ENCODE measurements around the gene C10orf62.
"Not testable (repeated sequence)": the region's sequence is repeated elsewhere in the genome, so short reads cannot be mapped to it uniquely, and the experiment has no call there.

Gene C10orf62

GRCh38 chr10:97562329-97562728 is 27.2 kb upstream of the C10orf62 start:
- not testable (repeated sequence) for H3K4me3 ChIP-seq (ENCODE audit: low read length)

GRCh38 chr10:97563337-97563736 is 26.2 kb upstream of the C10orf62 start:
- no peak for TF ChIP-seq ZNF274 (IDR thresholded peaks at IDR 0.05; ENCODE audit: low read depth, low read length)

DNA sequence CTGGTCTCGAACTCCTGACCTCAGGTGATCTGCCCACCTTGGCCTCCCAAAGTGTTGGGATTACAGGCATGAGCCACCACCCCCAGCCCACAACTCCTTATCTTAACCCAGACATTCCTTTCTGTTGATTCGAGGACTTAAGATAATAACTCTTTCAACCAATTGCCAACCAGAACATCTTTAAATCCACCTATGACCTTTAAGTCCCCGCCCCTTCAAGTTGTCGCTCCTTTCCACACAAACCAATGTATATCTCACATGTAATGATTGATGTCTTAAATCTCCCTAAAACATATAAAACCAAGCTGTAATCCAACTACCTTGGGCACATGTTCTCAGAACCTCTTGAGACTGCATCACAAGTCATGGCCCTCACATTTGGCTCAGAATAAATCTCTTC is 24.7 kb upstream of the C10orf62 start:
- no peak overlapping the region for H3K4me3 ChIP-seq (ENCODE audit: low read length)
- TF ChIP-seq ZNF274 (IDR thresholded peaks at IDR 0.05; ENCODE audit: low read depth, low read length) = no peak

More at GRCh38 chr10:97563337-97563736, 26.2 kb upstream of the C10orf62 start:
- no peak overlapping the region for H3K4me3 ChIP-seq (ENCODE audit: low read length)

DNA sequence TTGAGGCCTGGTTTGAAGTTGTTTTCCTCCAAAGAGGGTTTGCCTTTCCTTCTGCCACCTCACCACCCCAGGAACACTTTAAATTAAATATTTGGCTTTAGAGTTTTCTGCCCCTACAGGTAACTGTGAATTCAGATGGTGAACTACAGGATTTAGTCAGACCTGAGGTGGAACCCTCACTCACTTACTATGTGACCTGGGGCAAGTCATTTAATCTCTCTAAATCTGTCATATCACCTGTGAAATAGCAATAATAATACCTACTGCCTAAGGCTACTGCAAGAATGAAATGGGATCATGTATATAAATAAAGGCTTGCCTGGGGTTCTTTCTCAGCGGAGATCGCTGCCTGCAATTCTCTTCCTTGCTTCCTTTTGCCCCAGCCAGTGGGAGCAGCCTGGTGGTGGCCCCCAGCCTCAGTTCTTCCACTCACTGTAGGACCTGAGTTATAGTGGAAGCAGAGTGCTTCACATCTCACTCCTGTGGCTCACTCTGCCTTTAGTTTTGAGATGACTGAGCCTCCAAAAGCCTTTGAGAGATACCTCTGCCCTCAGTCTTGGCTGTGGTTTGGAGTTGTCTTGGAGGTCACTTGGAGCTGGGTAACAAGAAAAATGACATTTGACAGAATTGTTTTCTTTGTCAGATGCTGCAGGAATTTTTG is 23.1 kb upstream of the C10orf62 start:
- no peak overlapping the region for H3K4me3 ChIP-seq (ENCODE audit: low read length)

GRCh38 chr10:97567891-97568290 is 21.6 kb upstream of the C10orf62 start:
- no peak for TF ChIP-seq ZNF274 (IDR thresholded peaks at IDR 0.05; ENCODE audit: low read depth, low read length)
- H3K4me3 ChIP-seq (ENCODE audit: low read length) = no peak overlapping the region

More for the DNA sequence above, 23.1 kb upstream of the C10orf62 start:
- no peak for TF ChIP-seq ZNF274 (IDR thresholded peaks at IDR 0.05; ENCODE audit: low read depth, low read length)

DNA sequence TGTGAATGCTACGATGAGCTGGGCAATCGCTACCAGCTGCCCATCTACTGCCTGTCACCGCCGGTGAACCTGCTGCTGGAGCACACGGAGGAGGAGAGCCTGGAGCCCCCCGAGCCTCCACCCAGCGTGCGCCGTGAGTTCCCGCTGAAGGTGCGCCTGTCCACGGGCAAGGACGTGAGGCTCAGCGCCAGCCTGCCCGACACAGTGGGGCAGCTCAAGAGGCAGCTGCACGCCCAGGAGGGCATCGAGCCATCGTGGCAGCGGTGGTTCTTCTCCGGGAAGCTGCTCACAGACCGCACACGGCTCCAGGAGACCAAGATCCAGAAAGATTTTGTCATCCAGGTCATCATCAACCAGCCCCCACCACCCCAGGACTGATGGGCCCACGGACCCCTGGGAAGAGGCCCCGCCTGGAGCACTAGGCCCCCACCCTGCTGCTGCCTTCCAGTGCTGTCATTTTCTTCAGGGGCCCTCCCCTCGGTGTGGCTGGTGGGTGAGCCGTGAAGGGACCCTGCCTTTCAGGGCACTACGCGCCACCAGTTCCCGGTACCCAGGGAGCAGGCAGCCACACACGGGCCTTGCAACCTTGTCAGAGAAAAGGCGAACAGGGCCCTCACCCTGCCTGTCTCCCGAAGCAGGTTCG is 19.3 kb upstream of the C10orf62 start:
- no peak overlapping the region for H3K4me3 ChIP-seq (ENCODE audit: low read length)
- no peak for TF ChIP-seq ZNF274 (IDR thresholded peaks at IDR 0.05; ENCODE audit: low read depth, low read length)

DNA sequence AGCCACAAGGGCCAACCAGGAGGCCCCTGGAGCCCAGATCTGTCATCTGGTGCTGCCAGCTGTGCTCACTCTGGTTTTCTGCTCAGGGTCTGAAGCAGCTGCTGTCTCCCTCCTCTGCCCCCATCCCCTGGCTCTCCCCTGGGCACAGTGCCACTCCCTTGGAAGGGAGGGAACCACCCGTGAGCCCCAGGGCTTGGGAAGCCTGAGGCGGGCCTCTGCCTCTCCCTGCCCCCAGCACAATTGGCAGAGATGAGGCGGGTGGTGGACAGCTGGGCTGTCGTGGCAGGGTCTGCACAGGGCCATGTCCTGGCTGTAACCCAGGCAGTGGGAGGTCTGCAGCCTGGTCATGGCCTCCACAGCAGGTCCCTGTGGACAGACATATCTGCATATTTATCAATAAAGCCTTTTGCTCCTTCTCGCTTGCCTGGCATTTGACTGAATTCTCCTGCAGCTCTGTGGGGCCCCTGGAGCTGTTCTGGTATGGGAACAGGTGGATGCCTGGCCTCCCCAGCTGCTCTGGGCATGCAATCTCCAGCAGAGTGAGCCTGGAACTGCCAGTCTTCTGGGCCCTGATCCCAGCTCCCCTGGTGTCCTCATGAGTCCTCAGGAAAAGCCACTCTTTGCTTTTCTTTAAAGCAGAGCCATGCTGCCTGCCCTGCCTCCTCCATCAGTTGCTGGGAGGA is 18.6 kb upstream of the C10orf62 start:
- no peak overlapping the region for H3K4me3 ChIP-seq (ENCODE audit: low read length)
- no peak for TF ChIP-seq ZNF274 (IDR thresholded peaks at IDR 0.05; ENCODE audit: low read depth, low read length)

GRCh38 chr10:97571622-97572021 is 17.9 kb upstream of the C10orf62 start:
- no peak for TF ChIP-seq ZNF274 (IDR thresholded peaks at IDR 0.05; ENCODE audit: low read depth, low read length)

DNA sequence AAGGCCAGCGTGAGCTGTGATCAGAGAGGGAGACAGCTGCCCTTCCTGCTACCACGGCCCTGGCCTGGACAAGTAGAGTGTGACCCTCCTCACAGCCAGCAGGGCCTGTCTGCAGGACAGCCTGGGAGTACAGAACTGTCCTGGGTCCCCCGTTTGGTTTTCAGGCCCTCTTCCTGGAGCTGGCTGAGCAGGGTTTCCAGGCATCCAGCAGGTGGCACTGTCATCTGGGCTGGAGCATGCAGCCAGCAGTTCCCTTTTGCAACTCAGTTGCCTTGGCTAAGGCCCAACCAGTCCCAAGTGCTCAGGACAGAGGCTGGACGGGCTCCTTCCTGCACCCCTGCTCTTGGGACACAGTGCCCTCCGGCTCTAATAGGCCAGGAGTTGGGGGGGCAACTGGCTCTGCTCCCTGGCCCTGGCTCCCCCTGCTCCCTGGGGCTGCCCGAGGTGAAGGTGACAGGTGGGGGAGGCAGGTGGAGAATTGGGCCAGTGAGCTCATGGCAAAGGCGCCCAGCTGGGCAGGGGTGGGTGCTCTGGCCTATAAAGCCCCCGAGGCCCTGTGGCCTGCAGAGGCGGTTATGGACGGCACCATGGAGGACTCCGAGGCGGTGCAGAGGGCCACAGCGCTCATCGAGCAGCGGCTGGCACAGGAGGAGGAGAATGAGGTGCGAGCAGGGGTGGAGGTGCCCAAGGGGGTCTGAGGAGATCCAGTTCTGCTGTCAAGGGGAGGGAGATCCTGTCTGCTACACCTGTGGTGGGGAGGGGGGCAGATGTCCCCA is 17.1 kb upstream of the C10orf62 start, which contains the start of gene ANKRD2:
Gene ANKRD2, plus strand, starts transcription at position 566 of the 776 bp plus-strand sequence. Its CDS starts 10 bp downstream, at position 576.
- TF ChIP-seq ZNF274 (IDR thresholded peaks at IDR 0.05; ENCODE audit: low read depth, low read length) = no peak
- H3K4me3 ChIP-seq (ENCODE audit: low read length) = no peak within 1 kb of the TSS

More at GRCh38 chr10:97571622-97572021, 17.9 kb upstream of the C10orf62 start:
- no peak overlapping the region for H3K4me3 ChIP-seq (ENCODE audit: low read length)

DNA sequence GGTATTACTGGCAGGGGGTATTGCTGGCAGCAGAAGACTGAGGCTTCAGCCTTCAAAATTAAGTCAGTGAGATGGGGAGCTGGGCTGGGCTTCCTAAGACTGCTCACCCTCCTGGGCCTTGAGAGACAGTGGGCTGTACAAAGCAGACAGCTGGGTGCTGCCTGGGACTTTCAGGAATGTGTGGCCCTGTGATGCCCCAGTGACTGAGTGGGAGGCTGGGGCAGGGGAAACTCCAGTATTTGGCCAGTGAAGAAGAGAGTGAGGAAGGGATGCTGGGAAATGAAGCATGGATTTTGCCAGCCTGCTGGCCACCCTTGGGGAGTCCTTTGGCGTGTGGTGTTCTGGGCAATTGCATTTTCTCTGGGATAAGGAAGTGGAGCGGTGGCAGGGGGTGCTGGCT is 16.5 kb upstream of the C10orf62 start:
- no peak for TF ChIP-seq ZNF274 (IDR thresholded peaks at IDR 0.05; ENCODE audit: low read depth, low read length)

DNA sequence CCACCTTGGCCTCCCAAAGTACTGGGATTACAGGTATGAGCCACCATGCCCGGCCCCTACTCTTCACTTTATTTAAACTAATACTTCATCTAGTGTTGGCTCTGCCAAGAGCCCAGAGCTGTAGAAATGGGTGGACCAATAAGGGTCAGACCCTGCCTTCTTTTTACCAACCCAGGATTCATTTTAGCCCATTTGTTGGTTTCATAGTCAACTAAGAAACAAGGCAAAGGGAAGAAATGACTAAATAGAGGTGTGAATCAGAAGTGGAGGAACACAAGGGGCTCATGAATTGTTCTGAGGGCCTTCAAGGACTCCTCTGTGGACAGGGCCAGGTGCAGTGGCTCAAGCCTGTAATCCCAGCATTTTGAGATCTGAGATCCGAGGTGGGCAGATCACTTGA is 15.8 kb upstream of the C10orf62 start:
- no peak overlapping the region for H3K4me3 ChIP-seq (ENCODE audit: low read length)
- TF ChIP-seq ZNF274 (IDR thresholded peaks at IDR 0.05; ENCODE audit: low read depth, low read length) = no peak

More for the DNA sequence above, 16.5 kb upstream of the C10orf62 start:
- H3K4me3 ChIP-seq (ENCODE audit: low read length) = no peak overlapping the region

GRCh38 chr10:97574374-97575126 is 15.0 kb upstream of the C10orf62 start:
- no peak overlapping the region for H3K4me3 ChIP-seq (ENCODE audit: low read length)
- no peak for TF ChIP-seq ZNF274 (IDR thresholded peaks at IDR 0.05; ENCODE audit: low read depth, low read length)

- TF ChIP-seq ZNF274 (IDR thresholded peaks at IDR 0.05; ENCODE audit: low read depth, low read length) = no peak
- no peak overlapping the region for H3K4me3 ChIP-seq (ENCODE audit: low read length)
Observed at GRCh38 chr10:97575127-97575668, 14.3 kb upstream of the C10orf62 start.

DNA sequence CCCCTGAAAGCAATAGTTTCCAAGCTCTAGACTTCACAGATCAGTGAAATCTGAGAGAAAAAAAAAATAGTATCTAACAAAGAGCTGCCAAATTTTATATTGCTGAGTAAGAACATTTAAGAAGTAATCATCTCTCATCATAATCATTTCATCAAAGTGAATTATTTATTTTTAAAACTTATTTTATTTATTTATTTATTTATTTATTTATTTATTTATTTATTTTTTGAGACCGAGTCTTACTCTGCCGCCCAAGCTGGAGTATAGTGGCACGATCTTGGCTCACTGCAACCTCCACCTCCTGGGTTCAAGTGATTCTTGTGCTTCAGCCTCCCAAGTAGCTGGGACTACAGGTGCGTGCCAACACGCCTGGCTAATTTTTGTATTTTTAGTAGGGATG is 13.0 kb upstream of the C10orf62 start:
- not testable (repeated sequence) for H3K4me3 ChIP-seq (ENCODE audit: low read length)
